Kasumi-1 (cell line): ENCODE results near the gene GRAMD1B.

ENCODE experiments used
- DNase-seq, 2 experiments: peaks; one replicate each; lab custom pipeline; 2025; lab: John Stamatoyannopoulos, UW

The GRAMD1B gene

DNA sequence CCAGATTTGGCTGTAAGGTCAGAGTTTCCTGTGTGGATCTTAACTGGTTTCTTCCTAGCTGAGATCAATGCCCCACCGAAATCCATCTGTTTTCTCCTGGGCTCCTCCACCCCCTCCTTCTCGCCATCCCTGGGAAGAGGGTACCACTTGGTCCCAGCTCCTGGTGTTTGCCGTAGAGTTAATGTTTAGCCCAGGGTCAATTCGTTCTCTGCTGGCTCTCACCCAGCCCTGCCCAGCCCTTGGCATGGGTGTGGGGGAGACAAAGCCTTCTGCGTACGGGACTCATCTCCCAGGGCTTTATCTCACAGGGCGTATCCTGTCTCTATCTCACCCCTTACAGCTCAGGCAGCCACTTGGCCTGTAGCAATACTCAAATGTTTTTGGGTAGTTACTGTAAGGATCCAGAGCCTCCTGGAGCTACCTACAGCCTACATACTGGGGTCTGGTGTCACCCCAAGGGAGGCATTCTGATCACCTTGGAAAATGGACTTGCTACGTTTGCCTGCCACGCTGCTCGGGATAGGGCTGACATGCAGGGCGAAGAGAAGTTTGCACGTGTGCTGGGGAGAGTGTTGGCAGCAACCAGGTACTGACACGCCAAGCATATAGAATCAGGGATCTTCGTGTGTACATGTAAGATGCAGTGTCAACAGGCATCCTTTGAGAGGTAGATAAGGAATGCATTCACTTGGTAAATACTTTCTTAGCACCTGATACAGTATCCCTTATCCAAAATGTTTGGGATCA, 158.2 kb downstream of the GRAMD1B start:
- no peak for DNase-seq

GRCh38 chr11:123588864-123589262, 158.8 kb downstream of the GRAMD1B start:
- no peak for DNase-seq

GRCh38 chr11:123590296-123590912, 160.3 kb downstream of the GRAMD1B start:
- no peak for DNase-seq

DNA sequence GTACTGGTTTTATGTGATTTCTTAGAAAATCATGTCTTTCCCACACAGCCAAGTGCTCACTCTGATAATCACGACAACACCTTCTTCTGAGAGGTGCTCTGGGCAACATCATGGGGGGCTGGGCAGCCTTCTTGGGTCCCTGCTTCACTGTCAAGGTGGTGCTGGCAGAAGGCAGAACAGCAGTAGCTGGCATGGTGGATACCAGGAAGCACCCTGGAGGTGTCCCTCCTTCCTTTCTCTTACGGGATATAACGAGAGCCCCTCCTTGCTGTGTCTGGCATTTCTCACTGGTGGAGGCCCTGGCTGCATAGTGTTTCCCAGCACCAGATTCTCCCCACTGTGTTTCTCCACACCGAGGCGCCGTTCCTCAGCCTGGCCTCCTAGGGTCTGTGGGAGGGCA, 163.5 kb downstream of the GRAMD1B start:
- DNase-seq: no peak

- no peak for DNase-seq
These were observed 164.3 kb downstream of the GRAMD1B start for GRCh38 chr11:123594188-123594901.

- DNase-seq: no peak
These were observed 164.9 kb downstream of the GRAMD1B start for GRCh38 chr11:123594921-123595320.

- no peak for DNase-seq
These were observed 167.8 kb downstream of the GRAMD1B start for GRCh38 chr11:123597859-123598258.

GRCh38 chr11:123601136-123601535, 171.1 kb downstream of the GRAMD1B start:
- no peak for DNase-seq

- DNase-seq: no peak
These were observed 171.7 kb downstream of the GRAMD1B start for GRCh38 chr11:123601743-123602142.

DNA sequence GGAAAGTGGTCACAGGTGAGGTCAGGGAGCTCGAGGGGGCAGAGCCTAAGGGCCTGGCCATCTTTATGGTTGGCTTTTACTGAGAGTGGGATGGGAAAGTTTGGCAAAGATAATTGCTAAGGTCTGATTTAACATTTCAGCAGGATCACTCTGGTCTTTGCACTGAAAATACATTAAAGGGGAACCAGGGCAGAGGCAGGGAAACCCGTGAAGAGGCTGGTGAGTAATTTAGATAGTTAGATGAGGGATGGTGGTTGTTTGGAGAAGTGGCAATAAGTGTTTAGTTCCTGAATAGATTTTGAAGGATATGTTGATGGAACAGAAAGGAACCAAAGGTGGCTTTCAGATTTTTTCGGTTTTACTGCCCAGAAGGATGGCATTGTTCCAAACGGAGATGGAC, 173.6 kb downstream of the GRAMD1B start:
- DNase-seq: no peak

DNA sequence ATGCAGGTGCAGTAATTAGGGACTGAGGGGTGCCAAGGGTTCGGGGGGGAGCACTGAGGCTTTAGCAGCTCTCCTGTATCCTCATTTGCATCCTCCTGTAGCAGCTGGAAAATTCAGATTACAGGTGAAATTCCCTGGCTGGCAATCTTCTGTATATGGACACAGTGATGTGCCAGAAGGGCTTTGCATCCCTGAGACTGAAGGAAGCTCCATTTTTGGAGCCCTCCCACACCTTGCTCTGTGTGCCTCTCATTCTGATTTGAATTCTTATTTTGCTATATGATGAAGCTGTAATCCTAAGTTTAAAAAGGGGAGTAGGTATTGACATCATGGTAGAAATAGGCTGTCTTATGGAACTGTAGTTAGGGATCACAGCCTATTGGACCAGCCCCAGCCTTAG, 177.7 kb downstream of the GRAMD1B start:
- no peak for DNase-seq

GRCh38 chr11:123608371-123608770, 178.3 kb downstream of the GRAMD1B start:
- DNase-seq: no peak

GRCh38 chr11:123608945-123609344, 178.9 kb downstream of the GRAMD1B start:
- no peak for DNase-seq

- no peak for DNase-seq
These were observed 181.6 kb downstream of the GRAMD1B start for GRCh38 chr11:123611698-123612097.

GRCh38 chr11:123616505-123617198, 186.6 kb downstream of the GRAMD1B start:
- DNase-seq: no peak

GRCh38 chr11:123622576-123622975, 192.5 kb downstream of the GRAMD1B start:
- no peak for DNase-seq

DNA sequence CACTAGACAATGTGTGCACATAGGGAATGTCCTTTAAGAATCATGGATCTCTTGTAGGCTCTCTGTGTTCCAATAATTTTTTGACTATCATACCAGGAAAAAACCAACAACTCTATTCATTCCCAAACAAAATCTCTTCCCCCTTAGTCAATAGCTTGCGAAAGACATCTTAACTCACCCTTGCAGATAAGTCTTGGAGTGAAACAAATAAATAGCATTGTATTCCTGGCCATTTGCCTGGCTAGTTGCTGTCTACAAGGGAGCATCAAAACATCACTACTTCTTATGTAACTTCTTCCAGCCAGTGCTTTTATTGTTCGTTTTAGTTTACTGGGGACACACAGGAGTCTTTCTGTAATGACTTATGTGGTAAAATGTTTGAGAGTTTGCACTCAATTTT, 194.9 kb downstream of the GRAMD1B start:
- no peak for DNase-seq

GRCh38 chr11:123628936-123629683, 199.0 kb downstream of the GRAMD1B start:
- no peak for DNase-seq

DNA sequence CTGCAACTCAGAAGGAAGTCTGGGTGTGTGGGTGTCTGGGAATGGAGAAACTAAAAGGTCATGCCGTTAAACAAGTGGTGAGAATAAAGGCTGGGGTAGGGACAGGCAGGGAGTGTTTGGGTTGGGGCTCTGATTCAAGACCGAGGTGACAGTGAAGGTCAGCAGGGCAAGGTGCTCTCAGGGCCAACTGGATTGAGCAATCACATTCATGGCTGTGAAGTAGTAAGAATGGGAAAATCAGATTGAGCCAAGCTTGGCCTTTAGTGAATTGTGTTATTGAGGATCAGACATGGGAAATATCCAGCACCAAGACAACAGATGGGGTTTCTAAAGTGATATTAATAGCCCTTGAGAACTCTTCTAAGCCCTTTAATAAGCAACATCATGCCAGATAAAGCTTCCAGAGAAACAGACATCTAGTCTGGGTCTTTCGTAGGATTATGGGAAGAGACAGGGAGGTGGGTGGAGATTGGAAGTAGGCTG, 200.1 kb downstream of the GRAMD1B start:
- DNase-seq: no peak

- DNase-seq: no peak
These were observed 210.0 kb downstream of the GRAMD1B start for GRCh38 chr11:123640029-123640428.

DNA sequence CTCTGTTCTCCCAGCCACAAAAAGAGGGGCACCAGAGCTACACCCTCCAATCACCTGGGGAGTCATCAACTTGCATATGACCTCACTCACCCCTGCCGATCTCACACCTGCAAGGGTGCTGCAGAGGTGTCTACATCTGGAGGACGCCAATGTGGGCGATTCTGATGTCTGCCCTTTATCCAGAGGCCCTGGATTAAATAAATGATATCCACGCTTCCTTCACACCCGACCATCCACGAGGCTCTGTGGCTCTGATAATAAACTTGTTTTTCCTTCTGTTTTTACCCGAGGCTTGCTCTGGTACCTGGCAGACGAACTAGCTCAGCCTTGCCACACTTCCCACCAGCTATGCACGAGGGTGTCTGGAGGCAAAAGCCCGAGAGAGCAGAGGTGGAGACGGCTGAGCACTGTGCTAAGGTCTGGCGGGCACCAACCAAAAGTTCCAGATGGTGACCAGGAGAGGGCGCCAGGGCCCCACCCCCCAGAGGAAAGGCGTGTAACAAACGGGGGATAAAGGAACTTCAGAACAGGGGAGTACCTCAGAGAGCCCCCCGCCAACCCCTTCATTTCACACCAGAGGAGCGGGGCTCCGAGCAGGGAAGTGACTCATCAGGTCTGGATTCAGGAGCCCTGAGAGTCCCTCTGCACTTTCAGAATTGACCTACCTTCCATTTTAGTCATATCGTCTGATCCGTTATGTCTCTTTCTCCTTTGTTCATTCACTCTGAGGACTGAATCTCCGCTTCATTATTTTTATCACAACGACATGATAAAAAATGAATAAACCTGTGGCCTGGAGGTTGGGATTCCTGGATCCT, 210.8 kb downstream of the GRAMD1B start:
- peak; percentile 50 to 64 for DNase-seq
